ENCODE results near the gene SHMT2. TPM values are rescaled to one million over a fixed set of nuclear protein-coding genes. Genes with fewer than 3 reads are reported as not detected.
A peak's percentile ranks its signal among the peaks of the same experiment; 100 is the strongest.

SHMT2 gene
- total and polyA plus RNA-seq, 2 of the 13 experiments (the other 11 are each of a cell fraction or from before 2014, with no cell fraction given) = 181 to 393 TPM

- in situ Hi-C loops (cut with HindIII; ENCODE audit: extremely low pct_ligation_motif_present, low pct_unique_long_range_greater_than_20kb) = no loop called here
- CTCF ChIA-PET (ENCODE audit: low intra/inter-chr PET ratio, low total read pairs) = no interaction called here
- TF ChIP-seq ZBTB26 (CRISPR knock-in tag; IDR thresholded peaks at IDR 0.05; ENCODE audit: borderline replicate concordance) (no peak), AGO2 (optimal IDR thresholded peaks at IDR 0.05; ENCODE audit: low read depth, low read length) (peak; percentile 81)
- Histone ChIP-seq H3K9me3 (ENCODE audit: low read length) (no peaks in the 10 kb centered on the region), H3K9ac (ENCODE audit: insufficient read depth, low read depth, low read length) (no peak overlapping the region), H3K27ac (ENCODE audit: extremely low read length, insufficient read depth, low read length) (no peak overlapping the region), H3K27me3 (ENCODE audit: control insufficient read depth in 1 of 2, insufficient read depth in 2 of 2, low read length in 2 of 2) (no peaks in the 10 kb centered on the region), H2AFZ (ENCODE audit: low read length) (no peak overlapping the region), H3K4me2 (ENCODE audit: low read depth, low read length) (no peak overlapping the region), H3K4me3 (replicated peaks in 1 of 3; ENCODE audit: insufficient read depth in 1 of 3, low read depth in 2 of 3, low read length in 3 of 3) (no peak overlapping the region), H3K36me3 (replicated peaks in 1 of 2; ENCODE audit: control insufficient read depth in 1 of 2, insufficient read depth in 2 of 2, low read length in 2 of 2) (peaks cover 61 to 90% of the 10 kb centered on the region in 2 experiments), H3K4me1 (ENCODE audit: insufficient read depth, low read length) (no peaks in the 10 kb centered on the region), H3K79me2 (ENCODE audit: insufficient read depth, low read length) (no peaks in the 10 kb centered on the region), H4K20me1 (ENCODE audit: insufficient read depth, low read length) (no peaks in the 10 kb centered on the region; the same call in 1 of the 2 replicates)
- TSS peak; percentile 18 for BruUV-seq (replicated peaks)
- DNase-seq (ENCODE audit: low spot score) = no peak
- WGBS (ENCODE audit: low lambda C conversion rate) = 100% methylated on average over 14 of the region's 20 CpGs
- no peak for ATAC-seq
- intact Hi-C loops (cut with micrococcal nuclease; ENCODE audit: unreplicated experiment) = no loop called here
- FAIRE-seq = no peak
- POLR2A ChIA-PET = interaction anchor here (0.8 to 4.7 kb wide), 5 partner anchors 31 to 69 kb away, joined by 3 to 36 read pairs (median 5); partner anchors contain the start of genes LRP1, SHMT2 and STAT6
These were observed 49.1 kb upstream of the SHMT2 start for GRCh38 chr12:57180321-57180989.

- TF ChIP-seq ZBTB7B (CRISPR knock-in tag; IDR thresholded peaks at IDR 0.05) = no peak
- no peak for TF ChIP-seq ZNF337 (CRISPR knock-in tag; IDR thresholded peaks at IDR 0.05; ENCODE audit: borderline replicate concordance, low read depth)
- no peak for TF ChIP-seq CC2D1A (CRISPR knock-in tag; IDR thresholded peaks at IDR 0.05)
- 0 out of 4 replicates have a peak, but pooled peaks of 1 of the 2 experiments have one; percentile 12 for TF ChIP-seq POLR2A (IDR thresholded peaks at IDR 0.05; ENCODE audit: insufficient read depth in 1 of 2, low read depth in 2 of 2, low read length in 2 of 2)
- FAIRE-seq (no peak), ATAC-seq (no peak), DNase-seq (ENCODE audit: low spot score) (no peak)
- Histone ChIP-seq H3K79me2 (ENCODE audit: insufficient read depth, low read length) (no peaks in the 10 kb centered on the region), H3K9me3 (ENCODE audit: low read length) (no peaks in the 10 kb centered on the region), H3K27ac (ENCODE audit: extremely low read length, insufficient read depth, low read length) (no peak overlapping the region), H3K36me3 (replicated peaks in 1 of 2; ENCODE audit: control insufficient read depth in 1 of 2, insufficient read depth in 2 of 2, low read length in 2 of 2) (peaks cover 61 to 90% of the 10 kb centered on the region in 2 experiments), H3K9ac (ENCODE audit: insufficient read depth, low read depth, low read length) (no peak overlapping the region), H3K4me3 (replicated peaks in 1 of 3; ENCODE audit: insufficient read depth in 1 of 3, low read depth in 2 of 3, low read length in 3 of 3) (no peak overlapping the region), H3K4me2 (ENCODE audit: low read depth, low read length) (no peak overlapping the region), H3K4me1 (ENCODE audit: insufficient read depth, low read length) (no peaks in the 10 kb centered on the region), H4K20me1 (ENCODE audit: insufficient read depth, low read length) (no peaks in the 10 kb centered on the region; the same call in 1 of the 2 replicates), H2AFZ (ENCODE audit: low read length) (no peak overlapping the region), H3K27me3 (ENCODE audit: control insufficient read depth in 1 of 2, insufficient read depth in 2 of 2, low read length in 2 of 2) (no peaks in the 10 kb centered on the region)
- POLR2A ChIA-PET = interaction anchor here (0.8 to 4.7 kb wide), 5 partner anchors 31 to 69 kb away, joined by 3 to 36 read pairs (median 5); partner anchors contain the start of genes LRP1, SHMT2 and STAT6
- in situ Hi-C loops (cut with HindIII; ENCODE audit: extremely low pct_ligation_motif_present, low pct_unique_long_range_greater_than_20kb) (no loop called here), intact Hi-C loops (cut with micrococcal nuclease; ENCODE audit: unreplicated experiment) (no loop called here)
- CTCF ChIA-PET (ENCODE audit: low intra/inter-chr PET ratio, low total read pairs) = interaction anchor here (4.0 kb wide), 1 partner anchor 57 kb away, joined by 37 read pairs; no protein-coding TSS in a partner anchor
- WGBS (ENCODE audit: low lambda C conversion rate) = 95% methylated on average over 2 of the region's 9 CpGs
- no TSS peak for BruUV-seq (replicated peaks)
These were observed 48.4 kb upstream of the SHMT2 start for GRCh38 chr12:57181072-57181471.

Data from HepG2 (cell line).